B cell (primary cell): ENCODE measurements around the gene EFNA5. TPM values are rescaled to one million over a fixed set of nuclear protein-coding genes. Genes with fewer than 3 reads are reported as not detected.

Source experiments
- ATAC-seq: fragments of 200-7000 bp; cut with Tn5 transposase; one replicate; pipeline ENCODE4 v1.10.0; 2021; ENCODE audit warnings: low read depth, mild to moderate bottlenecking, moderate number of reproducible peaks, moderate library complexity
- CTCF ChIA-PET: fragments of 350-600 bp; sonication (Branson Sonifier 250); formaldehyde crosslinking; loops from one replicate; lab custom pipeline; 2021; ENCODE audit warnings: antibody characterized with exemption, inconsistent platforms; lab: Charles Lee
- POLR2A ChIA-PET: fragments of 350-600 bp; sonication (Branson Sonifier 250); formaldehyde crosslinking; loops from one replicate; lab custom pipeline; 2021; ENCODE audit warnings: antibody characterized with exemption; lab: Charles Lee
- DNase-seq: peaks from one replicate; pipeline ENCODE4 v3.0.0; 2013
- H2AFZ ChIP-seq: 2 replicates; pipeline ENCODE4 v1.6.1; 2012; ENCODE audit warnings: mild to moderate bottlenecking, low read depth, low read length; ENCODE audit not compliant: insufficient read depth, poor library complexity, severe bottlenecking
- H3K27ac ChIP-seq, 2 donors: 1 replicate in 1 of 2; 2 replicates in 1 of 2; pipeline ENCODE4 v1.5.1; 2012 to 2013; ENCODE audit warnings: low read length in 2 of 2, mild to moderate bottlenecking in 2 of 2, moderate library complexity in 1 of 2
- H3K27me3 ChIP-seq, 4 experiments: fragments of 200-600 bp in 1 of 4; sonication (generic) in 1 of 4; replicated peaks in 1 of 4; 1 replicate in 2 of 4; 2 replicates in 2 of 4; pipeline versions ENCODE4 v1.6.1 to v1.7.0; 2013 to 2016; ENCODE audit warnings: low read length in 3 of 4, mild to moderate bottlenecking in 2 of 4, mixed read lengths in 1 of 4, moderate library complexity in 1 of 4; ENCODE audit not compliant: insufficient read depth in 4 of 4, control insufficient read depth in 3 of 4; ENCODE audit errors: control extremely low read depth in 1 of 4
- H3K36me3 ChIP-seq, 2 experiments: replicated peaks in 1 of 2; 1 replicate in 1 of 2; 2 replicates in 1 of 2; pipeline versions ENCODE4 v1.6.1 to v1.7.1; 2013; ENCODE audit warnings: low read length in 1 of 2; ENCODE audit not compliant: insufficient read depth in 2 of 2, control insufficient read depth in 1 of 2; ENCODE audit errors: control extremely low read depth in 1 of 2, extremely low read depth in 1 of 2
- H3K4me1 ChIP-seq, 2 donors: fragments of 200-600 bp in 1 of 2; sonication (generic) in 1 of 2; 1 replicate in 1 of 2; 2 replicates in 1 of 2; pipeline versions ENCODE4 v1.5.1 to v1.6.1; 2013 to 2017; ENCODE audit warnings: low read length in 2 of 2; ENCODE audit not compliant: control insufficient read depth in 2 of 2, insufficient read depth in 2 of 2
- H3K4me2 ChIP-seq: replicated peaks from 2 replicates; pipeline ENCODE3; 2012; ENCODE audit warnings: mild to moderate bottlenecking, low read depth, low read length; ENCODE audit not compliant: poor library complexity, severe bottlenecking
- H3K4me3 ChIP-seq, 5 experiments: fragments of 200-600 bp in 1 of 5; sonication (generic) in 1 of 5; 1 replicate in 3 of 5; 2 replicates in 2 of 5; pipeline versions ENCODE4 v1.5.1 to v1.7.0; 2011 to 2016; ENCODE audit warnings: low read length in 4 of 5, mild to moderate bottlenecking in 4 of 5, low read depth in 2 of 5, control low read depth in 1 of 5, moderate library complexity in 1 of 5; ENCODE audit not compliant: insufficient read depth in 1 of 5; ENCODE audit errors: control extremely low read depth in 1 of 5, extremely low read depth in 1 of 5
- H3K79me2 ChIP-seq: fragments of 200-600 bp; sonication (generic); one replicate; pipeline ENCODE4 v1.6.0; 2016; ENCODE audit warnings: low read length; ENCODE audit not compliant: control insufficient read depth, insufficient read depth
- H3K9ac ChIP-seq: fragments of 200-600 bp; sonication (generic); 2 replicates; pipeline ENCODE4 v1.6.1; 2017; ENCODE audit warnings: mild to moderate bottlenecking, low read length, moderate library complexity
- H3K9me3 ChIP-seq, 3 donors: one replicate each; pipeline versions ENCODE4 v1.6.1 to v1.7.1; 2013; ENCODE audit warnings: low read length in 2 of 3; ENCODE audit not compliant: control insufficient read depth in 2 of 3, insufficient read depth in 1 of 3; ENCODE audit errors: control extremely low read depth in 1 of 3
- H4K20me1 ChIP-seq: 2 replicates; pipeline ENCODE4 v1.6.0; 2012; ENCODE audit warnings: mild to moderate bottlenecking, low read length; ENCODE audit not compliant: insufficient read depth, control insufficient read depth, poor library complexity, severe bottlenecking
- H3K27ac Mint-ChIP-seq: one replicate; pipeline ENCODE4 v1.8.0; 2021; ENCODE audit warnings: mixed read lengths
- H3K27me3 Mint-ChIP-seq: one replicate; pipeline ENCODE4 v1.8.0; 2021; ENCODE audit warnings: mixed read lengths
- H3K4me1 Mint-ChIP-seq: one replicate; pipeline ENCODE4 v1.8.0; 2021; ENCODE audit warnings: mixed read lengths
- H3K4me3 Mint-ChIP-seq: one replicate; pipeline ENCODE4 v1.8.0; 2021; ENCODE audit warnings: mixed read lengths
- H3K9me3 Mint-ChIP-seq: one replicate; pipeline ENCODE4 v1.8.0; 2022; ENCODE audit warnings: mixed read lengths; ENCODE audit not compliant: insufficient read depth
- CTCF ChIP-seq: fragments of 200-600 bp; IDR thresholded peaks from one replicate; pipeline ENCODE4 v1.8.0; 2022; ENCODE audit warnings: antibody characterized with exemption, mild to moderate bottlenecking
- EZH2 ChIP-seq: IDR thresholded peaks from 2 replicates; pipeline ENCODE4 v1.6.1; 2012; ENCODE audit warnings: borderline replicate concordance, low read depth, mild to moderate bottlenecking, moderate library complexity, low read length; ENCODE audit not compliant: insufficient read depth, poor library complexity, severe bottlenecking
- WGBS: methylation state at CpG from one replicate; pipeline ENCODE4 v1.1.5; 2013; ENCODE audit warnings: missing lambda C conversion rate; ENCODE audit not compliant: insufficient coverage; 5-methylcytosine and 5-hydroxymethylcytosine counted together
- intact Hi-C: fragments of 100-400 bp; cut with micrococcal nuclease; formaldehyde crosslinking; loops from one replicate; pipeline ENCODE4 v1.10.0; 2022
- polyA plus RNA-seq: library from polyadenylated mRNA; depleted of rRNA; stranded (reverse); fragments of >200 nt; gene quantifications from 2 replicates; pipeline ENCODE4 v1.2.3, GENCODE V29; 2012
- total RNA-seq, 2 donors: library from RNA; stranded (reverse); fragments of 120-200 nt in 1 of 2; gene quantifications; 1 replicate in 1 of 2; 2 replicates in 1 of 2; pipeline versions ENCODE4 v1.2.3 to v1.2.4, GENCODE V29; 2013 to 2022

EFNA5 gene
- total and polyA plus RNA-seq, 2 donors (not counting 1 experiment from before 2014, with no cell fraction given): not detected

GRCh38 chr5:107653685-107654084 is 17.1 kb downstream of the EFNA5 start:
- ChIA-PET POLR2A (no interaction called here), CTCF (no interaction called here)
- ATAC-seq (no peak), DNase-seq (no peak)
- Mint-ChIP-seq H3K4me3 (no peak overlapping the region), H3K9me3 (no peaks in the 10 kb centered on the region), H3K27ac (no peak overlapping the region), H3K27me3 (peaks cover 12% of the 10 kb centered on the region), H3K4me1 (no peaks in the 10 kb centered on the region)
- H3K4me2 ChIP-seq: no peak overlapping the region
- no peak overlapping the region for H3K27ac ChIP-seq
- H4K20me1 ChIP-seq: no peaks in the 10 kb centered on the region
- no peak overlapping the region for H2AFZ ChIP-seq
- H3K36me3 ChIP-seq: no peaks in the 10 kb centered on the region
- H3K79me2 ChIP-seq: no peaks in the 10 kb centered on the region
- 60% methylated on average over 1 of the region's 2 CpGs for WGBS
- no peaks in the 10 kb centered on the region for H3K27me3 ChIP-seq
- no peaks in the 10 kb centered on the region for H3K4me1 ChIP-seq
- intact Hi-C loops: no loop called here
- H3K9ac ChIP-seq: no peak overlapping the region
- TF ChIP-seq EZH2: no peak
- no peak for TF ChIP-seq CTCF
- H3K9me3 ChIP-seq: no peaks in the 10 kb centered on the region
- no peak overlapping the region for H3K4me3 ChIP-seq

- Histone ChIP-seq H2AFZ (no peak overlapping the region), H3K9ac (no peak overlapping the region), H3K4me2 (no peak overlapping the region), H3K79me2 (no peaks in the 10 kb centered on the region), H3K27ac (no peak overlapping the region), H3K9me3 (no peaks in the 10 kb centered on the region), H3K4me3 (no peak overlapping the region), H3K36me3 (no peaks in the 10 kb centered on the region), H4K20me1 (no peaks in the 10 kb centered on the region), H3K4me1 (no peaks in the 10 kb centered on the region), H3K27me3 (no peaks in the 10 kb centered on the region)
- WGBS: 40% methylated on average over 2 of the region's 4 CpGs
- DNase-seq: no peak
- Mint-ChIP-seq H3K4me3 (no peak overlapping the region), H3K27me3 (peaks cover 9% of the 10 kb centered on the region), H3K27ac (no peak overlapping the region), H3K4me1 (no peaks in the 10 kb centered on the region), H3K9me3 (no peaks in the 10 kb centered on the region)
- ChIA-PET POLR2A (no interaction called here), CTCF (no interaction called here)
- no peak for ATAC-seq
- intact Hi-C loops: no loop called here
- TF ChIP-seq CTCF: no peak
- TF ChIP-seq EZH2: no peak
Measured at GRCh38 chr5:107652839-107653607, 17.7 kb downstream of the EFNA5 start.
